Lung (tissue), 12 donors: ENCODE results near the gene UBN1. TPM values are rescaled to one million over a fixed set of nuclear protein-coding genes. Genes with fewer than 3 reads are reported as not detected.

ENCODE experiments used
- ATAC-seq: fragments of 200-7000 bp; cut with Tn5 transposase; one replicate; pipeline ENCODE4 v1.9.1; 2020; ENCODE audit warnings: moderate number of reproducible peaks; ENCODE audit not compliant: insufficient read depth, low FRiP score
- DNase-seq, 3 donors: peaks; one replicate each; pipeline ENCODE4 v3.0.0-alpha.2; 2013 to 2017
- H3K27ac ChIP-seq, 2 donors: one replicate each; pipeline ENCODE4 v1.5.1; 2013; ENCODE audit warnings: mild to moderate bottlenecking in 2 of 2, moderate library complexity in 2 of 2, control low read depth in 1 of 2, inconsistent platforms in 1 of 2, low read depth in 1 of 2, low read length in 1 of 2
- H3K27me3 ChIP-seq, 3 donors: one replicate each; pipeline ENCODE4 v1.5.1; 2013; ENCODE audit warnings: low read length in 2 of 3; ENCODE audit not compliant: control insufficient read depth in 3 of 3, insufficient read depth in 3 of 3
- H3K36me3 ChIP-seq, 4 donors: one replicate each; pipeline ENCODE4 v1.5.1; 2013; ENCODE audit warnings: low read length in 4 of 4, mild to moderate bottlenecking in 1 of 4, moderate library complexity in 1 of 4; ENCODE audit not compliant: control insufficient read depth in 4 of 4, insufficient read depth in 4 of 4
- H3K4me1 ChIP-seq, 5 donors: one replicate each; pipeline ENCODE4 v1.5.1; 2013; ENCODE audit warnings: low read length in 5 of 5, mild to moderate bottlenecking in 2 of 5, moderate library complexity in 1 of 5; ENCODE audit not compliant: control insufficient read depth in 5 of 5, insufficient read depth in 5 of 5
- H3K4me3 ChIP-seq: one replicate; pipeline ENCODE4 v1.5.1; 2013; ENCODE audit warnings: mild to moderate bottlenecking, control low read depth, moderate library complexity
- H3K9ac ChIP-seq, 2 donors: one replicate each; pipeline ENCODE4 v1.5.1; 2013; ENCODE audit warnings: low read length in 2 of 2, control low read depth in 1 of 2; ENCODE audit not compliant: insufficient read depth in 1 of 2
- H3K9me3 ChIP-seq, 4 donors: one replicate each; pipeline ENCODE4 v1.5.1; 2013; ENCODE audit warnings: low read length in 3 of 4, mild to moderate bottlenecking in 1 of 4, moderate library complexity in 1 of 4; ENCODE audit not compliant: control insufficient read depth in 4 of 4, insufficient read depth in 3 of 4
- CTCF ChIP-seq: IDR thresholded peaks from 2 replicates; pipeline ENCODE4 v1.5.1; 2012; ENCODE audit warnings: mild to moderate bottlenecking; ENCODE audit errors: control extremely low read depth, extremely low read depth
- WGBS, 2 donors: extraction: QIAGEN DNeasy Blood & Tissue Kit; methylation state at CpG; one replicate each; pipeline ENCODE4 v1.1.7; 2013; 5-methylcytosine and 5-hydroxymethylcytosine counted together
- polyA plus RNA-seq, 2 donors: library from polyadenylated mRNA; stranded (reverse); fragments of 200-250 nt; gene quantifications; one replicate each; pipeline ENCODE4 v1.2.1, GENCODE V29; 2013
- total RNA-seq, 2 donors: library from RNA; depleted of rRNA in 1 of 2; stranded (reverse); fragments of >200 nt in 1 of 2; gene quantifications; one replicate each; pipeline ENCODE4 v1.2.1, GENCODE V29; 2014 to 2021
- donor health status: control.
- donor health status: control.
- donor health status: Bipolar disorder and iron deficiency.
- donor health status: healthy.
- donor health status: DM: yes; HTN: yes; CAD: no.

The UBN1 gene
- total and polyA plus RNA-seq, 4 donors = 13.3 to 37.8 (median 19.9) TPM

DNA sequence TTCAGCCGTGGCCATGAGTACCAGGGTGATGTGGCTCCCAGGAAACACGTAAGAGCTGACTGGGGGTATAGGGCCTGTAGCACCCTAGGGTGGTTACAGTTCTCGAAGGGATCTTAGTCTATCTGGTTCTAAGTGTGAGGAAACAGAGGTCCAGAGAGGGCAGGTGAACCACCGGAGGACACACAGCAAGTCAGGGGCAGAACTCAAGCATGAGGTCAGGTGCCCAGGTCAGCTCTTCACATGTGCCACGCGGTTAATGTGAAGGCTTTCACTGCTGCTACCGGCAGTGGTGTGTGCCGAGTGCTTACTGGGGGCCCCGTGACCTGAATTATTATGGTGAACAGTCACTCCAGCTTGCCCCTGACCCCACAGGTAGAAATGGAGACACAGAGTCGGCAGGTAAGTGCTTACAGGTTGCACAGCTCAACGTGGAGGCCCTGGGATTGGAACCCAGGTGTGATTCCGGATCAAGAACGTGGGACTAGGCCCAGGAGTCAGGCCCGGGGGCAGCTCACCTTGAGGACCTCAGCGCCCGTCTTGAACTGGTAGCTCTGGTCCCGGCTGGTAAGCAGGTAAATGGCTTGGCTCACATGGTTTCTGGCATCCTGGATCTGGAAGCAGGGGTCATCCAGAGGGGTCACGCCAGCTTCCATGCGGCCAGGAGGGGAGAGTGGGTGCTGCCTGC is 48.0 kb upstream of the UBN1 start:
- H3K4me1 ChIP-seq = peaks cover 0 to 26% (median 9%) of the 10 kb centered on the region in 5 donors
- ATAC-seq (no peak), DNase-seq (no peak)
- H3K4me3 ChIP-seq = no peak overlapping the region
- no peaks in the 10 kb centered on the region for H3K27me3 ChIP-seq
- H3K9ac ChIP-seq = no peak overlapping the region
- no peak overlapping the region for H3K27ac ChIP-seq
- no peak for TF ChIP-seq CTCF
- peaks cover 0 to 25% (median 13%) of the 10 kb centered on the region in 4 donors for H3K36me3 ChIP-seq
- H3K9me3 ChIP-seq = no peaks in the 10 kb centered on the region
- WGBS, 2 donors = 93 to 96% methylated on average over 19 of the region's 19 CpGs

DNA sequence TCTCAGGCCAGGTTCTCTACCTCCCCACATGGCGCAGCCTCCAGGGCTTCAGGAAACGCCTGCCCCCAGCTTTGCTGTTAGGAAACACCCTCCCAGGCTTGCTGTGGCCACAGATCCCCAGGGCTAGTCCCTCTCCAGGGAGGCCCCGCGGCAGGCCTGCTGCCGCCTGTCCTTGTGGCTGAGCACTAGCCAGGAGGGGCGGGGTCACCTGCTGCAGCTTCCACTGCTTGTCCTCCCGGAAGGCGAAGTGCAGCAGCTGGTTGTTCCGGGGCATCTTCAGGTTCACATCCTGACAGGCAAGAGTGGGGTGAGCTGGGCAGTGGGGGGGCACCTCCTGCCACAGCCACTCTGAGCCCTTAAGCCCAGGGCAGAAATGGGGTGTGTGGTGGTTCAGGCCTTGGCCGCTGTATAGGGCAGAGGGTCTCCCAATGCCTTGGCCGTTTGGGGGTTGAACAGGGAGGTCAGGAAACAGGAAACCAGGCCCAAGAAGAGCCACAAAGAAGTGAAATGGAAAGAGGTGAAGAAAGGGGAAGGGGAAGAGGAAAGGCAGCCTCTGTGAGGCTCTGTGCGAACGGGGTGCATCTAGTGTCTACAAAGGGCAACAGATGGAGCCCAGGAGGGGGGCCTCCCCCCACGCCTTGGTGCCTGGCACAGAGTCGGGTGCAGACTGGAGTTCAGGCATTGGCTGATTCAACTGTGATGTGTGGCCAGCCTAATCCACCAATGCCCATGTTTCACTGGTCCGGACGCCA is 46.8 kb upstream of the UBN1 start:
- WGBS, 2 donors = 33 to 61% methylated on average over 17 of the region's 17 CpGs
- no peak for TF ChIP-seq CTCF
- Histone ChIP-seq H3K27me3 (no peaks in the 10 kb centered on the region), H3K27ac (peak overlapping the region in 1 of 2 donors; percentile 29), H3K4me1 (peaks cover 0 to 38% (median 14%) of the 10 kb centered on the region in 5 donors), H3K36me3 (peaks cover 0 to 36% (median 14%) of the 10 kb centered on the region in 4 donors), H3K9me3 (no peaks in the 10 kb centered on the region), H3K9ac (no peak overlapping the region), H3K4me3 (no peak overlapping the region)
- DNase-seq (no peak), ATAC-seq (no peak)

- WGBS, 2 donors = 48 to 49% methylated on average over 28 to 29 of the region's 29 CpGs
- no peaks in the 10 kb centered on the region for H3K9me3 ChIP-seq
- no peak overlapping the region for H3K4me3 ChIP-seq
- DNase-seq (no peak), ATAC-seq (no peak)
- H3K9ac ChIP-seq = peak overlapping the region; percentile 37 to 53
- peaks cover 4 to 35% (median 16%) of the 10 kb centered on the region in 4 donors for H3K36me3 ChIP-seq
- no peak for TF ChIP-seq CTCF
- peak overlapping the region; percentile 86 to 90 for H3K27ac ChIP-seq
- H3K4me1 ChIP-seq = peaks cover 0 to 38% (median 14%) of the 10 kb centered on the region in 5 donors
- H3K27me3 ChIP-seq = no peaks in the 10 kb centered on the region
Measured at GRCh38 chr16:4801051-4801961, 46.0 kb upstream of the UBN1 start.
